Activated CD8-positive, alpha-beta memory T cell treated with anti-CD3 and anti-CD28 coated beads for 48 hours (primary cell): Measurements from ENCODE around the gene DMRTB1.

Experiments
- DNase-seq, 3 experiments: peaks; one replicate each; pipeline ENCODE4 v3.0.0-alpha.2; 2020; ENCODE audit warnings: low read depth in 2 of 3, low spot score in 2 of 3

Gene DMRTB1

GRCh38 chr1:53462769-53463501 lies 3.7 kb downstream of the DMRTB1 start:
- no peak for DNase-seq

DNA sequence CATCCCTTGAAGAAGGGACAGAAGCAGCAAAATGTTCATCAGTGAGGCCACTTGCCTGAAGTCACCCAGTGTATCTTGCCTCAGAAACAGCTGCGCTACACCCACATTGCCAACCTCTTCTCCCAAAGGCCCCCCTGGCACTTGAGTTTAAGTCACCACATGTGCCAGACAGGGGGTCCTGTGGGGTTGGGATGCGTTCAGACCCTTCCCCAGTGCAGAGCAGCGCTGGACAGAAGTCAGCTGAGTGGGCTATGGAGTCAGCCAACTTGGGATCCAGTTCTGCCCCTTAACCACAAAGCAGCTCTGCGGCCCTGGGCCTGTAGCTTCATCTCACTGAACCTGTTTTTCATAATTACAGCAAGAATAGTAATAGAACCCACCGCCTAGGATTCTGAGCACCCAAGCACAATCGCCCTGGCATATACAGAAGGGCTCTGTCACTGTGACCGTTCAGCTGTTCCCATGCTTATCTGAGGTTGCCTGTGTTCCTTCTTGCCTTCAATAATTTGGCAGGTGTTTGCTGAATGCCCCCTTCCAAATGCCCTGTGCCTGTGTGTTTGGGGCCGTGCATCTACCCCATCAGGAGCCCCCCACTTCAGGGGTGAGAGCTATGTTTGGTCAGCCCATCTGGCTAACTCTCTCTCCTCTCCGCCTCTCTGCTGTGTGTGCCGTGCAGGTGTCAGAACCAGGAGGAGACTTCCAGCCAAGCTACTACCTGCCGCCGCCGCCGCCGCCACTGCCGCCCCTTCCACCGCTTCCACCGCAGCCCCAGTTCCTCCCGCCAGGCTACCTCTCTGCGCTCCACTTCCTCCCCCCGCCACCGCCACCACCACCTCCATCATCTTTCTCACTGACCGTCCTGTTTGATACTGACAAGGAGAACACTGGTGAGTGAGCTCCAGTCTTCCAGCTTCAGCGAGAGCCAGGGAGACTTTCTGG lies 5.0 kb downstream of the DMRTB1 start:
- no peak for DNase-seq

DNA sequence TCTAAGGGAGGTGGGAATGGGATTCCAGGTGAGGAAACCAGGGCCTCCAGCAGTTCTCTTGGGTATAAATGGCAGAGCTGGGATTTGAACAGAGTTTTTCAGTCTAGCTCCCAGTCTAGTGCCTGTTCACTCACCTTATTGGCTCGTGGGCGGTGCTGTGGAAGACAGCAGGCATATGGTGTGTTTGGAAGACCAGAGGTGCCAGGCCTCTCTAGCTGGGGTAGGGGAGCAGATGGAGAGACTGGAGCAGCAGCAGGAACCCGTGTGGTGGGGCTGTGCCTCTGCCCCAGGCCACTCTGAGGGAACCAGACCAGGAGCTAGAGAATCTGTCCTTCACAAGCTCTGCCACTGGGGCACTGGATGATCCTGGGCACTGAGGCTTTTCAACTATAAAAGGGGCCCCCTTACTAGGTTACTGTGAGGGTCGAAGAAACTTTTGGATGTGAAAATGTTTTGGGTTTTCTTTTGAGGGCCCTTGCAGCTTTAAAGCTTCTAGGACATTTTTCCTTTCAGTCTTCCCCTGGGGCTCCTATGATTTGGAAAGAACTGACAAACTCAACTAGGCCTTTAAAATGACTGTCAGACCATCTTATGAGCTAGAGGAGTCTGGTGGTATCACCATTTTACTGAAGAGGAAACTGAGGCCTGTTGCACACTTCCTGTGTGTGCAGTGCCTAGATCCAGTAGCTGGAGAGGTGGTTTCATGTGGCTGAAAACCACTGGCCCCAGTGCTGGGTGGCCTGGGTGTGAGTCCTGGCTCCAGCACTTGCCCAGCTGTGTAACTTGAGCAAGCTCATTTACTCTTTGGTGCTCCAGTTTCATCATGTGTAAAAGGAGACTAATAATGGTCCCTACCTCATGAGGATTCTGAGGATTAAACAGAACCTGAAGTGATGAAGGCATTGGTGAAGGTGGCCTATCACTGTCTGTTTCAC lies 6.1 kb downstream of the DMRTB1 start:
- no peak for DNase-seq

- DNase-seq: no peak
Observed at GRCh38 chr1:53467391-53467790, 8.2 kb downstream of the DMRTB1 start.

GRCh38 chr1:53468374-53468773 lies 9.2 kb downstream of the DMRTB1 start:
- DNase-seq: no peak

- no peak for DNase-seq
Observed at GRCh38 chr1:53469373-53469772, 10.2 kb downstream of the DMRTB1 start.

GRCh38 chr1:53470155-53470554 lies 11.0 kb downstream of the DMRTB1 start:
- no peak for DNase-seq

- DNase-seq: no peak
Observed at GRCh38 chr1:53470584-53470983, 11.4 kb downstream of the DMRTB1 start.

DNA sequence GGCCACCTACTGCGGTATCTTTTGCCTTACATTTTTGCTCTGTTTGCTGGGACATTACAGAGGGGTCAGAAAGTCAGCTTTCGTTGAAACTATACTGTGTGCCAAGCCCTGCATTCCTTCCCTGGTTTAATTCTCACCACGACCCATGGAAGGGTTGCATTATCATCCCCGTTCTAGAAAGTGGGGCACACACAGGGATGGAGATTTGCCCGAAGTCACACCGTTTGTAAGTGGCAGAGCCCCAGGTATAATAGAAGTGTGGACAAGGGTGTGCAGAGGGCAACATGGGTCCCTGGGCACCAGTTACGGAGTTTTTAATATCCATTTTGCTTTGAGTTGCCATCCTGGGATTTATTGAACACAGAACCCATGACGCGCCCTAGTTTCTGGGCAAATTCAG lies 11.8 kb downstream of the DMRTB1 start:
- no peak for DNase-seq

- DNase-seq: no peak
Observed at GRCh38 chr1:53473463-53473862, 14.3 kb downstream of the DMRTB1 start.

- no peak for DNase-seq
Observed at GRCh38 chr1:53475664-53476063, 16.5 kb downstream of the DMRTB1 start.

DNA sequence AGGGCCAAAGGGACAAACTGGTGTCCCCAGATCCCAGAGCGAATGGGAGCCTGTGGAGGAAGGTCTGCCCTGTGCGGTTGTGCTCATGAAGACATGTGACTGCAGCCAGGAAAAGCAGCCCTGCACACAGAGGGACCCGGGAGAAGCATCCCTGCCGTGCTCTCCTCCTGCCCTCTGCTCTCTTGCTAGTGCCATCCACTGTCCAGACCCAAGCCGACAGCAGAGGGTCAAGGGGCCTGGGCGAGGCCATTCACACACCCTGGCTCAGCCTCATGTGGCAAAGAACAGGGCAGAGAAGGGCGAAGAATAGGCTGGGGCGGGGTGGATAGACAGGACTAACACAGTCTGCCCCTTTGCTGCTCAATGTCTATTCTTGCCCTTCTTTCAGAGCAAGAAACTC lies 17.4 kb downstream of the DMRTB1 start:
- no peak for DNase-seq

DNA sequence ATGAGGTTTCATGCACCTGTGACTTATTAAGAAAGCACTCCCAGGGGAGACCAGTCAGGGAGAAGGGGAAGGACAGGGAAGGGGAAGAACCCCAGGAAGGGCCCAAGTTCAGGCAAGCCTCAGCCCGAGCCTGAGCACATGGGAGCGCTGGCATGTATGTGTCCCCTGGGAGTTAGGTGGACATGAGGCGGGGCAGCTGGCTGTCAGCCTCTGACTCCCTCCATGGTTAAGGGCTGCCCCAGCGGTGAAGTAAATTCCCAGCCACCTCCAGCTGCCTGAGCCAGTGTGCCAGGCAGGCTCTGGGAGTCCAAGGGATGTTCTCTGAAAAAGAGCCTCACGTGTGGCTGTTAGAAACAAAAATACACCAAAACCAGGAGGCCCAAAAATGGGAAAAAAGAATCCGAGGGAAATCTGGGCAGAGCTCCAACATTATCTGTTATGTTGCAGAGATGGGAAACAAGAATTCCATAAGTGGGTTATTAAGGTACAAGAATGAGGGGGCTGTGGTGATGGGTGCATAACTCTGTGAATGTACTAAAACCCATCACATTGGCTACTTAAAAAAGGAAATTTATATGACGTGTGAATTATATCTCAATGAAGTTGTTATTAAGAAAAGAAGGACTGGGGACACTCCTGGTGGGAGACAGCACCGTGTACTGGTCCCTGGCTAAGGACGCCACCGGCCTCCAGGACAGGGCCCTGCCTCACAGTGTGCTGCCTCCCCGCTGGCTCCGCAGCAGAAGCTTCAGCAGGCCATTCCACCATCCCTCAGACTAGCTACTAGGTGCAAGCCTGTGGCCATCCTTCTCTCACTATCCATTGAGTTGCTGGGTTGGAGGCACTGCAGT lies 18.7 kb downstream of the DMRTB1 start:
- DNase-seq: no peak

DNA sequence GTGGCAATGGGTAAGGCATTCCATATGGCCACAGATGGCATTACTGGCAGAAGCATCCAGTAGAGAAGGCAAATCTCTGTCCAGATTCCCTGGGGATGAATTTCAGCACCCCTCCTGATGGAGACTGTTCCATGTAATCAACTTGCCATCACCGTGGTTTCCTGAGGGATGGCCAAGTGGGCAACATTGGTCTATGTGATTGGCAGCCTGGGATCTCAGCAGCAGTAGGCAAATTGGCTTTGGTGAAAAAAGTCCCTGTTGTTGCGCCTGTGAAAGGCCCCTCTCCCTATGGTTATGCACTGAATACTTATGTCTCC lies 19.3 kb downstream of the DMRTB1 start:
- DNase-seq: no peak

GRCh38 chr1:53480678-53481077 lies 21.5 kb downstream of the DMRTB1 start:
- DNase-seq: no peak

- DNase-seq: no peak
Observed at GRCh38 chr1:53481456-53481855, 22.3 kb downstream of the DMRTB1 start.

- DNase-seq: no peak
Observed at GRCh38 chr1:53482441-53483153, 23.4 kb downstream of the DMRTB1 start.

GRCh38 chr1:53483170-53483569 lies 24.0 kb downstream of the DMRTB1 start:
- no peak for DNase-seq

- DNase-seq: no peak
Observed at GRCh38 chr1:53483656-53484055, 24.5 kb downstream of the DMRTB1 start.
